Loucy (cell line): Measurements from ENCODE around the gene MYT1.
A peak's percentile ranks its signal among the peaks of the same experiment; 100 is the strongest.

Source experiments
- H2AFZ ChIP-seq: fragments of 200-600 bp; sonication (generic); 2 replicates; pipeline ENCODE4 v1.6.0; 2016; ENCODE audit warnings: antibody characterized with exemption, mild to moderate bottlenecking, low read length, moderate library complexity
- H3F3A ChIP-seq: fragments of 200-600 bp; 2 replicates; pipeline ENCODE4 v1.6.0; 2016; ENCODE audit warnings: antibody characterized with exemption, low read depth, mild to moderate bottlenecking
- H3K27me3 ChIP-seq: fragments of 200-600 bp; sonication (generic); 2 replicates; pipeline ENCODE4 v1.6.1; 2014; ENCODE audit warnings: low read length, mild to moderate bottlenecking; ENCODE audit not compliant: insufficient read depth, poor library complexity, severe bottlenecking
- H3K36me3 ChIP-seq: fragments of 200-600 bp; sonication (generic); 2 replicates; pipeline ENCODE4 v1.6.1; 2016; ENCODE audit warnings: low read length; ENCODE audit not compliant: insufficient read depth
- H3K4me1 ChIP-seq: fragments of 200-600 bp; sonication (generic); 2 replicates; pipeline ENCODE4 v1.5.1; 2014; ENCODE audit warnings: low read length, mild to moderate bottlenecking; ENCODE audit not compliant: insufficient read depth, poor library complexity, severe bottlenecking
- H3K4me2 ChIP-seq: fragments of 200-600 bp; sonication (generic); 2 replicates; pipeline ENCODE4 v1.6.0; 2014; ENCODE audit warnings: antibody characterized with exemption, low read length, low read depth, mild to moderate bottlenecking; ENCODE audit not compliant: poor library complexity, severe bottlenecking
- H3K4me3 ChIP-seq: fragments of 200-600 bp; sonication (generic); 2 replicates; pipeline ENCODE4 v1.5.1; 2014; ENCODE audit warnings: low read length, mild to moderate bottlenecking, mixed read lengths; ENCODE audit not compliant: poor library complexity, severe bottlenecking
- H3K79me2 ChIP-seq: fragments of 200-600 bp; sonication (generic); 2 replicates; pipeline ENCODE4 v1.6.1; 2014; ENCODE audit warnings: low read length; ENCODE audit not compliant: insufficient read depth
- H3K9ac ChIP-seq: fragments of 200-600 bp; sonication (generic); 2 replicates; pipeline ENCODE4 v1.6.0; 2014; ENCODE audit warnings: mild to moderate bottlenecking, low read depth, low read length, moderate library complexity; ENCODE audit not compliant: poor library complexity, severe bottlenecking
- H3K9me2 ChIP-seq: fragments of 200-600 bp; sonication (generic); replicated peaks from 2 replicates; pipeline ENCODE4 v1.6.1; 2016; ENCODE audit warnings: low read depth, low read length, mixed read lengths
- H3K9me3 ChIP-seq: fragments of 200-600 bp; sonication (generic); 2 replicates; pipeline ENCODE4 v1.6.1; 2014; ENCODE audit warnings: mild to moderate bottlenecking, antibody characterized with exemption, low read length, low read depth; ENCODE audit not compliant: insufficient read depth
- H4K20me1 ChIP-seq: fragments of 200-600 bp; sonication (generic); 2 replicates; pipeline ENCODE4 v1.6.0; 2014; ENCODE audit warnings: antibody characterized with exemption, low read length, mild to moderate bottlenecking; ENCODE audit not compliant: insufficient read depth, poor library complexity, severe bottlenecking
- CTCF ChIP-seq: fragments of 200-600 bp; sonication (generic); conservative IDR thresholded peaks from 2 replicates; pipeline ENCODE4 v1.5.1; 2014; ENCODE audit warnings: mild to moderate bottlenecking, antibody characterized with exemption, low read length
- EZH2phosphoT487 ChIP-seq: fragments of 200-600 bp; IDR thresholded peaks from 2 replicates; pipeline ENCODE4 v1.6.1; 2018; ENCODE audit warnings: antibody characterized with exemption, mild to moderate bottlenecking, moderate library complexity, borderline replicate concordance

MYT1 gene

DNA sequence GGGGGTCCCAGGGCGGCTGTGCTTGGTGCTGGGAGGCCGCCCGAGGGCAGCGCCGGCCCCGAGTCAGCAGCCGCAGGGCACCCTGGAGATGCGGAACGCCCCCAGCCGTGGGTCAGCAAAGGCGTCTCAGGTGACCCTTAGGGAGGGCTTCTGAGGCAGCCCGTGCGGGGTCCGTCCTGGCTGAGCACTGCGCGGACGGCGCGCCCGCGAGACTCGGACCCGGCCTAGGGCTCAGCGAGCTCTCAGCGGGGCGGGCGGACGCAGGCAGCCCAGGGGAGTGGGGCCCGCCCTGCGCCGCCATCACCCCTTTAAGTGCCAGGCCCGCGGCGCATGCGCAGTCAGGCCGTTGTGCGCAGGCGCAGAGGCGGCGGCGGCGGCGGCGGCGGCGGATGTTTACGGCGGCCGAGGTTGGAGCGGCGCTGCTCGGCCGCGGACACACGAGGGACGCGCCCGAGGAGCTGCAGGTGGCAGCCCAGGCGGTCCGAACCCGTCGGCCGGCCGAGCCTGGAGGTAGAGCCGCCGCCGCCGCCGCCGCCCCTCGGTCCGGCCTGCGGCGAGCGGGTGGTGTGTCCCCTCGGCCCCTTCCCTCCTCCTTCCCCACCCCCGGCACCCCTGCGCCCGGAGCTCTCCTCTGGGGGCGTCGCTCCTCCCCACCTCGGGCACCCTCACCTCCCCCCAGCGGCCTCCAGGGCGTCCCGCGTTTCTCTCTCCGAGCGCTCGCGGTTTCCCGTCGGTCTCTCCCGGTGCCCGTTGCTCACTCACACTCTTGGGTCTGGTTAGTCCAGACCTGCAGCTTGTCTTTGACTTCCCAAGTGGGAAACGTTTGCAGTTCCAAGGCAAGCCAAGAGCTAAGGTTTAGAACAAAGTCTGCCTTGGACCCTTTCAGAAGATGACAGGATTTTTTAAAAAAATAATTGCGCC is 91.4 kb downstream of the MYT1 start, which contains the start of gene PCMTD2:
PCMTD2 (plus strand) TSS at position 388 of the 921 bp plus-strand sequence. CDS start 4,218 bp downstream, outside the sequence.
- Histone ChIP-seq H3K36me3 (no peaks in the 10 kb centered on the region), H3K4me3 (peak within 1 kb of the TSS; percentile 95), H4K20me1 (no peaks in the 10 kb centered on the region), H3K79me2 (peaks cover 36% of the 10 kb centered on the region), H3K4me2 (peak within 1 kb of the TSS; percentile 88), H3K9me2 (no peaks in the 10 kb centered on the region), H3K9me3 (no peaks in the 10 kb centered on the region), H3K4me1 (peaks cover 38% of the 10 kb centered on the region), H2AFZ (peak within 1 kb of the TSS; percentile 92), H3F3A (no peaks in the 10 kb centered on the region), H3K9ac (peak within 1 kb of the TSS; percentile 91), H3K27me3 (no peaks in the 10 kb centered on the region)
- TF ChIP-seq EZH2phosphoT487 (no peak), CTCF (peak; percentile 14; the same call in 1 of the 2 replicates)

DNA sequence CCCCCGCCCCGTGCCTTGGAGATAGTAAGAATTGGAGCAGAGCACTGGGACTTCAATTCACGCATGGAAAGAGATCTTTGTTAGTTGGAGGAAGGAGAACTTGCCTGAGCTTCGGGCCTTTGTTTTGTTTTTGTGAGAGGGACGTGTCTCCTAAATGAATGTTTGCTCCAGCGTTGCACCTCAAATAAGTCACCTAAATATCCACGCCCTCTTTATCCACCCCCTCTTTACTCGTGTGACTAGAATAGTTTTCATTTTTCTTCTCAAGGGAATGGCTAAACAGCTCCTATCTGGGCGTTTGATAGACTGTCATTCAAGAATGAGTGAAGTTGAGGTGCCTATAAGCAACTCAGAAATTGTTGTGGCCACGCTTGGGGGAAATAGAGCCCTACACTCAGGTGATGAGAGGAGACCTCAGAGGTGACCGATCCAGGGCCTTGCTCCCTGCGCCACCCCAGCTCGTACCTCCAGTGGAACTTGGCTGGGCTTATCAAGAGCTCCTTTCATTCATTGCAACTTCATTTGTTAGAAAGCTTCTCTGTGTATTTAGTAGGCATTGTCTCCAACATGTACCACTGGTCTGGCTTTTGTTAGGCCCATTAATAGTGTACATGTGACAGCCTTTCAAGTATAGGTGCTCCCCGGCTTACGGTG is 92.2 kb downstream of the MYT1 start:
- Histone ChIP-seq H3K4me2 (peak overlapping the region; percentile 88), H2AFZ (peak overlapping the region; percentile 88), H3K36me3 (no peaks in the 10 kb centered on the region), H3K4me1 (peaks cover 38% of the 10 kb centered on the region), H3K79me2 (peaks cover 36% of the 10 kb centered on the region), H4K20me1 (no peaks in the 10 kb centered on the region), H3K27me3 (no peaks in the 10 kb centered on the region), H3K9me3 (no peaks in the 10 kb centered on the region), H3K4me3 (peak overlapping the region; percentile 95), H3K9me2 (no peaks in the 10 kb centered on the region), H3F3A (no peaks in the 10 kb centered on the region), H3K9ac (peak overlapping the region; percentile 91)
- TF ChIP-seq EZH2phosphoT487, result no peak
- TF ChIP-seq CTCF, result no peak

GRCh38 chr20:64257107-64257757 is 93.0 kb downstream of the MYT1 start:
- Histone ChIP-seq H3K9ac (peak overlapping the region; percentile 91), H3K4me2 (peak overlapping the region; percentile 88), H3K27me3 (no peaks in the 10 kb centered on the region), H3K4me1 (peaks cover 42% of the 10 kb centered on the region), H3K79me2 (peaks cover 36% of the 10 kb centered on the region), H3F3A (no peaks in the 10 kb centered on the region), H3K4me3 (peak overlapping the region; percentile 95), H3K9me2 (no peaks in the 10 kb centered on the region), H3K9me3 (no peaks in the 10 kb centered on the region), H3K36me3 (no peaks in the 10 kb centered on the region), H2AFZ (no peak overlapping the region), H4K20me1 (no peaks in the 10 kb centered on the region)
- TF ChIP-seq EZH2phosphoT487, result no peak
- no peak for TF ChIP-seq CTCF
